ENCODE data around the gene TRIM34.
A peak's percentile ranks its signal among the peaks of the same experiment; 100 is the strongest.
"Not testable (repeated sequence)": the region's sequence is repeated elsewhere in the genome, so short reads cannot be mapped to it uniquely, and the experiment has no call there.

Gene TRIM34

GRCh38 chr11:5683620-5684019, 58.8 kb downstream of the TRIM34 start:
- H3K4ac ChIP-seq (ENCODE audit: low read depth, low read length); H4K5ac ChIP-seq (ENCODE audit: low read length); H3K56ac ChIP-seq (ENCODE audit: low read length); H2BK15ac ChIP-seq (replicated peaks; ENCODE audit: low read depth); H3K9ac ChIP-seq (ENCODE audit: low read length); H3K4me1 ChIP-seq (ENCODE audit: control insufficient read depth, low read depth, low read length); H4K8ac ChIP-seq (ENCODE audit: low read depth, low read length); H3K4me3 ChIP-seq (ENCODE audit: low read length); H3K18ac ChIP-seq (ENCODE audit: low read length); H3K36me3 ChIP-seq (ENCODE audit: control insufficient read depth, insufficient read depth, low read length); H3K27me3 ChIP-seq (ENCODE audit: insufficient read depth, low read length, poor library complexity); H2AK5ac ChIP-seq (ENCODE audit: low read length); H3K79me2 ChIP-seq (ENCODE audit: control insufficient read depth, insufficient read depth, low read length); DNase-seq; H2BK120ac ChIP-seq (ENCODE audit: low read depth, low read length); H3K23ac ChIP-seq (ENCODE audit: low read length); H2BK5ac ChIP-seq (ENCODE audit: low read length); H3K4me2 ChIP-seq (ENCODE audit: low read length); H3K79me1 ChIP-seq (ENCODE audit: low read length); H3K27ac ChIP-seq (ENCODE audit: low read depth, low read length): not testable (repeated sequence)
- no CpG with 5 or more reads among the region's 7 CpGs for WGBS (ENCODE audit: extremely low coverage, insufficient coverage, low lambda C conversion rate)

GRCh38 chr11:5684036-5684645, 59.3 kb downstream of the TRIM34 start:
- Histone ChIP-seq H2BK5ac (ENCODE audit: low read length) (no peak overlapping the region), H2BK15ac (replicated peaks; ENCODE audit: low read depth) (peak overlapping the region; percentile 25), H3K4me1 (ENCODE audit: control insufficient read depth, low read depth, low read length) (no peaks in the 10 kb centered on the region), H3K23ac (ENCODE audit: low read length) (no peak overlapping the region), H3K4ac (ENCODE audit: low read depth, low read length) (no peak overlapping the region), H3K27me3 (ENCODE audit: insufficient read depth, low read length, poor library complexity) (no peaks in the 10 kb centered on the region), H3K4me3 (ENCODE audit: low read length) (peak overlapping the region; percentile 2), H4K5ac (ENCODE audit: low read length) (no peak overlapping the region), H4K8ac (ENCODE audit: low read depth, low read length) (no peak overlapping the region), H3K56ac (ENCODE audit: low read length) (peak overlapping the region; percentile 72), H3K79me2 (ENCODE audit: control insufficient read depth, insufficient read depth, low read length) (no peaks in the 10 kb centered on the region), H2BK120ac (ENCODE audit: low read depth, low read length) (peak overlapping the region; percentile 74), H3K4me2 (ENCODE audit: low read length) (peak overlapping the region; percentile 39), H3K9ac (ENCODE audit: low read length) (peak overlapping the region; percentile 53), H3K27ac (ENCODE audit: low read depth, low read length) (peak overlapping the region; percentile 69), H3K36me3 (ENCODE audit: control insufficient read depth, insufficient read depth, low read length) (no peaks in the 10 kb centered on the region), H2AK5ac (ENCODE audit: low read length) (no peak overlapping the region), H3K18ac (ENCODE audit: low read length) (peak overlapping the region; percentile 57), H3K79me1 (ENCODE audit: low read length) (peaks cover 1% of the 10 kb centered on the region)
- DNase-seq, result no peak
- WGBS (ENCODE audit: extremely low coverage, insufficient coverage, low lambda C conversion rate), result no CpG with 5 or more reads among the region's 8 CpGs

GRCh38 chr11:5684646-5685362, 60.0 kb downstream of the TRIM34 start, which contains the start of gene TRIM5:
Gene TRIM5 (minus strand): TSS chr11:5685074. CDS start chr11:5680177, 4,897 bp downstream.
- Histone ChIP-seq H3K79me1 (ENCODE audit: low read length) (peaks cover 1% of the 10 kb centered on the region), H3K56ac (ENCODE audit: low read length) (peak within 1 kb of the TSS; percentile 72), H4K8ac (ENCODE audit: low read depth, low read length) (no peak within 1 kb of the TSS), H3K79me2 (ENCODE audit: control insufficient read depth, insufficient read depth, low read length) (no peaks in the 10 kb centered on the region), H4K5ac (ENCODE audit: low read length) (no peak within 1 kb of the TSS), H2BK5ac (ENCODE audit: low read length) (no peak within 1 kb of the TSS), H3K4me1 (ENCODE audit: control insufficient read depth, low read depth, low read length) (no peaks in the 10 kb centered on the region), H3K23ac (ENCODE audit: low read length) (no peak within 1 kb of the TSS), H3K4ac (ENCODE audit: low read depth, low read length) (peak within 1 kb of the TSS; percentile 70), H3K4me2 (ENCODE audit: low read length) (peak within 1 kb of the TSS; percentile 39), H3K27me3 (ENCODE audit: insufficient read depth, low read length, poor library complexity) (no peaks in the 10 kb centered on the region), H2BK15ac (replicated peaks; ENCODE audit: low read depth) (peak within 1 kb of the TSS; percentile 25), H3K18ac (ENCODE audit: low read length) (peak within 1 kb of the TSS; percentile 90), H2BK120ac (ENCODE audit: low read depth, low read length) (peak within 1 kb of the TSS; percentile 74), H3K27ac (ENCODE audit: low read depth, low read length) (peak within 1 kb of the TSS; percentile 69), H3K36me3 (ENCODE audit: control insufficient read depth, insufficient read depth, low read length) (no peaks in the 10 kb centered on the region), H3K9ac (ENCODE audit: low read length) (peak within 1 kb of the TSS; percentile 53), H2AK5ac (ENCODE audit: low read length) (no peak within 1 kb of the TSS), H3K4me3 (ENCODE audit: low read length) (peak within 1 kb of the TSS; percentile 4)
- DNase-seq, result peak; percentile 98
- WGBS (ENCODE audit: extremely low coverage, insufficient coverage, low lambda C conversion rate), result no CpG with 5 or more reads among the region's 13 CpGs

GRCh38 chr11:5686426-5686825, 61.6 kb downstream of the TRIM34 start:
- Histone ChIP-seq H2BK15ac (replicated peaks; ENCODE audit: low read depth) (no peak overlapping the region), H3K79me2 (ENCODE audit: control insufficient read depth, insufficient read depth, low read length) (no peaks in the 10 kb centered on the region), H3K4ac (ENCODE audit: low read depth, low read length) (no peak overlapping the region), H4K5ac (ENCODE audit: low read length) (no peak overlapping the region), H3K56ac (ENCODE audit: low read length) (no peak overlapping the region), H2BK120ac (ENCODE audit: low read depth, low read length) (no peak overlapping the region), H3K79me1 (ENCODE audit: low read length) (peaks cover 1% of the 10 kb centered on the region), H3K27me3 (ENCODE audit: insufficient read depth, low read length, poor library complexity) (no peaks in the 10 kb centered on the region), H3K36me3 (ENCODE audit: control insufficient read depth, insufficient read depth, low read length) (no peaks in the 10 kb centered on the region), H4K8ac (ENCODE audit: low read depth, low read length) (no peak overlapping the region), H3K27ac (ENCODE audit: low read depth, low read length) (no peak overlapping the region), H3K4me3 (ENCODE audit: low read length) (no peak overlapping the region), H3K9ac (ENCODE audit: low read length) (no peak overlapping the region), H2BK5ac (ENCODE audit: low read length) (no peak overlapping the region), H3K23ac (ENCODE audit: low read length) (no peak overlapping the region), H2AK5ac (ENCODE audit: low read length) (no peak overlapping the region), H3K4me2 (ENCODE audit: low read length) (no peak overlapping the region), H3K18ac (ENCODE audit: low read length) (no peak overlapping the region), H3K4me1 (ENCODE audit: control insufficient read depth, low read depth, low read length) (peaks cover 2% of the 10 kb centered on the region)
- DNase-seq, result no peak
- no CpG with 5 or more reads among the region's 4 CpGs for WGBS (ENCODE audit: extremely low coverage, insufficient coverage, low lambda C conversion rate)

GRCh38 chr11:5688482-5688881, 63.7 kb downstream of the TRIM34 start:
- no peak overlapping the region for H3K18ac ChIP-seq (ENCODE audit: low read length)
- H3K4me1 ChIP-seq (ENCODE audit: control insufficient read depth, low read depth, low read length), result peaks cover 2% of the 10 kb centered on the region
- DNase-seq, result no peak
- H2BK15ac ChIP-seq (replicated peaks; ENCODE audit: low read depth), result no peak overlapping the region
- no peak overlapping the region for H3K4me2 ChIP-seq (ENCODE audit: low read length)
- H4K5ac ChIP-seq (ENCODE audit: low read length), result no peak overlapping the region
- H2BK120ac ChIP-seq (ENCODE audit: low read depth, low read length), result no peak overlapping the region
- H3K27me3 ChIP-seq (ENCODE audit: insufficient read depth, low read length, poor library complexity), result no peaks in the 10 kb centered on the region
- no peaks in the 10 kb centered on the region for H3K79me1 ChIP-seq (ENCODE audit: low read length)
- H4K8ac ChIP-seq (ENCODE audit: low read depth, low read length), result no peak overlapping the region
- WGBS (ENCODE audit: extremely low coverage, insufficient coverage, low lambda C conversion rate), result no CpG with 5 or more reads among the region's 1 CpG
- no peak overlapping the region for H3K9ac ChIP-seq (ENCODE audit: low read length)
- no peak overlapping the region for H3K4me3 ChIP-seq (ENCODE audit: low read length)
- H3K36me3 ChIP-seq (ENCODE audit: control insufficient read depth, insufficient read depth, low read length), result no peaks in the 10 kb centered on the region
- no peak overlapping the region for H2BK5ac ChIP-seq (ENCODE audit: low read length)
- H3K27ac ChIP-seq (ENCODE audit: low read depth, low read length), result no peak overlapping the region
- H3K56ac ChIP-seq (ENCODE audit: low read length), result no peak overlapping the region
- H3K4ac ChIP-seq (ENCODE audit: low read depth, low read length), result no peak overlapping the region
- no peaks in the 10 kb centered on the region for H3K79me2 ChIP-seq (ENCODE audit: control insufficient read depth, insufficient read depth, low read length)
- H3K23ac ChIP-seq (ENCODE audit: low read length), result no peak overlapping the region
- H2AK5ac ChIP-seq (ENCODE audit: low read length), result no peak overlapping the region
